ENCODE data around the gene SP2. TPM values are rescaled to one million over a fixed set of nuclear protein-coding genes. Genes with fewer than 3 reads are reported as not detected.

Gene SP2
- 15.9 TPM for polyA plus RNA-seq (2013, experiment 1 of 2; ENCODE audit: insufficient read length)
- polyA plus RNA-seq (2013, experiment 2 of 2; ENCODE audit: insufficient read length): 15.3 TPM

DNA sequence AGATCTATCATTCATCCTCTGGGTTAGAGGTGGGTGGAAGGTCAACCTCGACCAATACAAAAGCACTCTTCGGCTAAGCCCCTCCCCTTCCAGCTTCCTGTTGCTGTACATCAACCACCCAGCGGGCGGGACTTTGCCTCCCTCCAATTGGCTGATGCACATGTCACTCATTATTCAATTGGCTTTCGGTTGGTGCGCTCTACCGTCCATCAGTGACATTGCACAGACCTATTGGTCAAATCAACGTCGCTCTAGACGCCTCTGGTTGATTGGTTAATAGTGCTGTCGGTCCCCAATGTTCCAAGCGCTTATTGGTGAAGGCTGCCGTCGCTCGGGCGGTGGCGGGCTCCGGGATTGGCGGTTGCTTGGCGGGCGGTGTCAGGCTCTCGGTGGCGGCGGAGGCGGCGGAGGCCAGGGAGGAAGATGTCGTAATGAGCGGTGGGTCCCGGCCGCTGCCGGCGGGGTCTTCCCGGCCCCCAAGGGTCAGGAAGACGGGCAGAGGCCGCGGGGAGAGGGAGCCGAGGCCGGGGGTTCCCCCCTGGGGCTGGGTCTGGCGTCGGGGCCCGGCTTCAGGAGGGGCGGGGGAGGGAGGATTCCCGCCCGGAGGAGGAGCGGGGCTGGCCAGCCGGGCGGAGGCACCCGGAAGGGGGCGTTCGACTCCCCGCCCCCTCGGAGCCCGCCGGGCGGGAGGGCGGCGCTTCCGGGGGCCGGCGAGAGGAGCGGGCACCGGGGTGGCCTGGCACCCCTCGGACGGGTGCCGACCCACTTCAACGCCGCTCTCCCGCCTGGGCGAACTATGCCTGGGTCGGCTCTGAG is at the start of gene SP2:
Gene SP2 (plus strand): TSS at position 381 of the 816 bp plus-strand sequence. CDS start 51 bp downstream, at position 432.
- DNase-seq: peak; percentile 100

DNA sequence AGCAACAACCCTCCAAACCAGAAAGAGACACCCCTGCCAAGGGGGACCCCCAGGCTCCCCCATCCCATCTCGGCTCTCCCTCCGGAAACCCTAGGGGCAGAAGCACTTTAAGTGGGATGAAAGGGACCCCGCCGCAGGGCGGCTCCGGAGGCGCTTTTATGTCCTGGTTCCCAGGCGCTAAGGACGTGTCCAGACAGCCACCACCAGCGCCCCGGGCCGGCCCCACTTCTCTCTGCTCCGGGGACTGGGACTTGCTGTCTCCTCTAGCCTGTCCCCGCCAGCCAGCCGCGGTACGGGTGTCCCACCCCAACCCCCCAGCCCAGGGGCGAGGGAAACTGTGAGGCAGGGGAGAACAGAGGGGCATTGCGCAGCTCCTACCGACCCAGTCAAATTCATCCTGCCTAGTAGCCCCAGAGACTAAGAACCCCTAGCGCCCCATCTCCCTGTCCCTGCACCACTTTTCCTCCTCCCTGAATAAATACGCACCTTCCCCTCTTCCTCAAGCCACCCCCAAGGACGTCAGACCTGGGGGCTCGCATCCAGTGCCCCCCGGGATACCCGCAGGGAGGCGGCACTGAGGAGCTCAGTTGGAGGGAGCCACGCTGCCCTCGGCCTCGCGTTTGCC is 49.2 kb upstream of the SP2 start:
- DNase-seq: no peak

DNA sequence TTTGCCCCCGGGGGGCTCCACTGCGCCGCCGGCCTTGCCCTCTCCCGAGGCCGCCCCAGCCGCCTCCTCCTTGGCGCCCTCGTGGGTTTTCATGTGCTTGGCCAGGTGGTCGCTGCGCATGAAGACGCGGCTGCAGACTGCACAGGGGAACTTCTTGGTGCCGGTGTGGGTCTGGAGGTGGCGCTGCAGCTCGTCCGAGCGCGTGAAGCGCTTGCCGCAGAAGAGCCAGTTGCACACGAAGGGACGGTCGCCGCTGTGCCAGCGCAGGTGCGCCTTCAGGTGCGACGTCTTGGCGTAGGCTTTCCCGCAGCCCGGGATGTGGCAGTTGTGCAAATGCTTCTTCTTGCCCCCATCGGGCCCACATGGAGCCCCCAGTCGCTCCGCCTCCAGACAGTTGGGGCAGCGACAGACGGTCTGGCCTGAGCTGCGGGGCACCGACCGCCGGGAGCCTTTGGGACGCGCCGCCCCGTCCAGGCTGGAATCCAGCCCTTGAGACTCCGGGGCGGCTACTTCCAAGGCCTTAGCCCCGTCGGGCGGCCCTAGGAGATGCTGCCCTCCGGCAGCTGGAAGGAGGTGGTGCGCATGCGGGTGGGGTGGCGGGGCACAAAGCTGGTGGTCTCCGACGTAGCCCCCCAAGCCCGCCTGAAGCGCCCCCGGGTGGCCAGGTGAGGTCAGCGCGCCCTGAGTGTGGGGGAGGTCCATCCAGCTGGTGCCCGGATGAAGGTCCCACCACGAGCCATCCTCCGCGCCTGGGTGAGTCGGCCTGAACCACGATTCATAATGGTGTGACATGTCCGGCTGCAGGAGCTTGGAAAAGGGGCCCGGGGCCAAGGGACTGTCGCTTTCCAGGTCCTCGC is 48.5 kb upstream of the SP2 start:
- DNase-seq: no peak

DNA sequence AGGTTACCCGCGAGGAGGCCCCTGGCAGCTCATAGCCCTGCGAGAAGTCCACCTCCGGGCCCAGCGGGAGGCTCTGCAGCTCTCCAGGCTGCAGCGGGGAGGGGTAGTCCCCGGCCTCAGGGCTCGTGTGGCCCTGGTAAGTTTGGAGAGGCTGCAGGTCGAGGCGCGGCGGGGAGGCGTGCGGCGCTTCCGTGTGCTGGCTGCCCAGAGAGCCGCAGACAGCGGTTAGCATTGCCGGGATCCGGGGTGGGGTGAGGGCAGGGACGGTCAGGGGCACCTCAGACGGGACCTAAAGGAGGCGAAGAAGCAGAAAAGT is 47.9 kb upstream of the SP2 start:
- no peak for DNase-seq

DNA sequence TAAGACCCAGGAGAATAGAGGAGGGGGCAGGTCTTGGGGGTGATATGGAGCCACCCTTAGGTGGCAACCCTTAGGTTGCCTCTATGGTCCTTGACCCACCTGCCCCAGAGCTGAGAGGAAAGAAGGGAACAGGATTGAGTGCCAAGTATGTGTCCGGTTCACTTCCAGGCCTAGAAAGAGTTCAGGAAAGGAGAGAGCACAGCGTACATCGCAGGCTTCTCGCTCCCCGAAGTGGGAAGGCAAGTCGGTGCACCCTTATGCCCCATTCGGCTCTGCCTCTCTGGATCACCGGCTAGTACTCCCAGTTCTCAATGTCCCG is 45.7 kb upstream of the SP2 start:
- no peak for DNase-seq

DNA sequence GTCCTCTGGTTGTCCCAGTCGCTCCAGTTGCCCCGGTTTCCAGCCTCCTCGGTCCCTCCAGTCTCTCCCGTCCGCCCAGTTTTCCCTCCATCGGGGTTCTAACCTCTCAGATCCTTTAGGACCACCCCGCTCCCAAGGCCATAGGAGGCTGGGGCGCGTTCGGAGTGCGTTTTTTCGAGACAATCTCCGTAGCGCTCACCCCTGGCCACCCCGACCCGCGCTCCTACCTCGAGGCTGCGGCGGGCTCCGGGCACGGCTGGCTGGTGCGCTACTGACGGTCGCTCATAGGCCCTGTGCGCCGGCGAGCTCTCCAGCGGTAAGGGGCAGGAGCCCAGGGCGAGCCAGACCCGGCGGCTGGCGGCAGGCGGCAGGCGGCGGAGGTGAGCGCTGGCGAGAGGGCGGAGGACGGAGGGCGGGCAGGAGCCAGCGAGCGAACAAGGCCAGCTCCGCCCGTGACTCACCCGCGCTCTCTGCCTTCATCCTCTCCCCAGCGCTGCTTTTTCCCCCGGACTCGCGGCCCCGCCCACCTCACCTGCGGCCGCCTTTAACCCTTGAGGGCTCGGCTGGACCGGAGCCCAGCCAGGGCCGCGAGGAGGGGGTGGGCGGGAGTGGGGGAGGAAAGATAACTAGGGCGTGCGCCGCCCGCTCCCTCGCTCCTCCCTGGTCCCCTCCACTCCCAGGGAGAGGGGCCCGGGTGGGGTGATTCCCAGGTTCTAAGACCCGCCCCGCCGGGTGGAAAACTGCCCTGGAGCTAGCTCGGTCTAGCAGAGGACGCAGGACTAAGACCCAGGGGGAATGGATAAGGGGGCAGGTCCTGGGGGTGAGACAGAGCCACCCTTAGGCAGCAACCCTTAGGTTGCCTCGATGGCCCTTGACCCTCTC is 45.1 kb upstream of the SP2 start, which contains the start of gene SP6:
Gene SP6 (minus strand): TSS at position 472 of the 882 bp plus-strand sequence. CDS start 2,734 bp downstream, outside the sequence.
- peak; percentile 34 for DNase-seq

DNA sequence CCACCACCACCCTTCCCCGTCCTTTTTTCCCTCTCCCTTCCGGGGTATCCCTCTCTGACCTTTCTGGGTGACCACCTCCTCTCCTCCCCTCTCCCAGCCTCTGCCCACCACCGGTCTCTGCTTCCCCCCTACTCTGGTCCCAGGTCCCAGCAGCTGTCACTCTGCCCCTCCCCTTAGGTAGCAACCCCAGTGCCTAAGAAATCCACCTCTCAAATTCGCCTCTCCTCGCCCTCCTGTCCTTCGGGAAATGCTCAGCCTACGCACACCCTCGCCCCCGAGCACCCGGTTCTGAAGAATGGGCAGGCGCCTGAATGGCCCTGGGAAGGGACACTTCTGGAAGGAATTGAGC is 44.3 kb upstream of the SP2 start:
- DNase-seq: no peak

DNA sequence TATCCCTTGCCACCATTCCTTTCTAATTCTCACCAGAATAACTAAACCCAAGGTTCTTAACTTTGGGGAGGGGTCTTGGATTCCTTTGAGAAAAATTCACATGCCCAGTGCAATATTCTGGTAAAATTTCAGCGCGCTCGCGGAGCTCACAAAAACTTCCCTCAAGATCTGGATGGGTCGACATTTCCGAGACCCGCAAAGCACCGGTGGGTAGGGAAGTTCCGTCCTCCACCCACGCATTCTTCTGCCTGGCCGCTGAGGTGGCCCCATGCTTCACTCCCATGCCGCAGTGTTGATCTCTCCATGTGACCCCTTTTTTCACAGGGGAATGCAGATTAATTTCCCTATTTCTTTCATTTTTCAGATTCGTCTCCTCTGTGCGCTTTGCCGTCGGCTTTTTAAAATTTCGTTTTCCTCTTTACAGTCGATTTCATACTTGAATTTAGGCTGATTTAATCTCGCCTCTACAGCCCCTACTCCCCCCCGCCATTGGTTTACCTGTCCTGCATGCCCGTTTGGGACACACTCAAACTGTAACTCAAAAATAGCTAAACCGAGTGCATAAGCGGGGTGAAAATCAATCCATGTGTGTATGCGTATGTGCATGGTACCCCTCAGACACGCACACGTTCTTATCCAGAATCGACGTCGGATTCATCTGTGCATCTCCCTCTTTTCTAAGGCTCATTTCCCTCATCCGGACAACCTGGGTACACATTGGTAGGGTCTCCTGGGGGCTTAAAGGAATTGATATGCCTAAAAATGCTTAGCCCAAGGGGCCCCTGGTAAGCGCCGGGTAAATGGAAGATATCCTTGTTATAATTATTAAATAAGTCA is 43.7 kb upstream of the SP2 start:
- no peak for DNase-seq

DNA sequence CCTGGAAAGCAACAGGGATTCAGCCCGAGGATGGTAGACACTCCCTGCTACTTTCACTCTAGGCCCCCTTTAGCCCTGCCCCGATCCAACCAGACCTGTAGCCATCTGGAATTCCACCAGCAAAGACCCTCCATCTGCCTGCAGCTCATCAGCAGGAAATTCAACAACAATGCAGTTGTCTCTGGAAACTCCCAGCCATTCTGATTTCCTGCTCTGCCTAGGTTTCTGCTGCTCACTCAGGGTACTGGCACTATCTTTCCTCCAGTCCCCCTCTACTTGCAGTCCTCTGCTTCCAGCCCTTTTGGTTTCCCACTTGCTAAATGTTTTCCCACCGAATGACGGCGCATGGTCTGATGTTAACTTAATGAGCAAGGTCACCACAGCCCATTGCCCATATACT is 42.4 kb upstream of the SP2 start:
- DNase-seq: no peak

DNA sequence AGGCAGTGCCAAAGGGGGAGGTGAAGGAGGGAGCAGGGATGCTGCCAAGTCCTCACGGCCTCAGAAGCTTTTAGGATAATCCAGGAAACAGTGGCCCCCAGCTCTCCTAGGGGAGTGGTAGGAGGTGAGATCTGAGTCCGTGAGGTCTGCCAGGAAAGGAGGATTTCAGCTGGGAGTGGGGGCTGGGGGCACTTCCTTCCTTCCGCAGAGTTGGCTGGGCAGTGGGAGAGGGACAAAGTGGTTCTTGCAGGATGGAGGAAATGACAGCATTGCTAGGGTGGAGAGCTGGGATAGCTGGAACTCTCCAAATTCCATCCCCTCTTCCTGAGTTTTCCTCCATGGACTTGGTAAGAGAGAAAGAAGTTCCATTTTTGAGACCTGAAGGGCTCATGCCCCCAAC is 40.3 kb upstream of the SP2 start:
- DNase-seq: no peak

DNA sequence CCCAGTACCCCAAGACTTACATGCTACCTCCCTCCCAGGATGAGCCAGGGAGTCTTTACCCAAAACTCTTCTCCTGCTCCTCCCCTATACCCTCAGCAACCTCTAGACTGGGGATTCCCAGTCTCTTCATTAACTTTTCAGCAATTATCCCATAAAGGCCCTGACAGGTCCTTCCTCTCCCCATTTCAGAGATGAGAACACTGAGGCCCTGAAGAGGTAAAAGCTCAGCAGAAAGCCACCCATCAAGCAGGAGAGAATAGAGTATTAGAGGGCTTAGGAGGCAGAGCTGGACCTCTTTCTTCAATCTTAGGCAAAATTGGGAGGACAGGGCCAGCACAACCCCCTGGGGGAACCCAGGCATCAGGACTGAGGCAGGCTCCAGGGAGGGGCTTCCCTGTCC is 39.2 kb upstream of the SP2 start:
- DNase-seq: no peak

DNA sequence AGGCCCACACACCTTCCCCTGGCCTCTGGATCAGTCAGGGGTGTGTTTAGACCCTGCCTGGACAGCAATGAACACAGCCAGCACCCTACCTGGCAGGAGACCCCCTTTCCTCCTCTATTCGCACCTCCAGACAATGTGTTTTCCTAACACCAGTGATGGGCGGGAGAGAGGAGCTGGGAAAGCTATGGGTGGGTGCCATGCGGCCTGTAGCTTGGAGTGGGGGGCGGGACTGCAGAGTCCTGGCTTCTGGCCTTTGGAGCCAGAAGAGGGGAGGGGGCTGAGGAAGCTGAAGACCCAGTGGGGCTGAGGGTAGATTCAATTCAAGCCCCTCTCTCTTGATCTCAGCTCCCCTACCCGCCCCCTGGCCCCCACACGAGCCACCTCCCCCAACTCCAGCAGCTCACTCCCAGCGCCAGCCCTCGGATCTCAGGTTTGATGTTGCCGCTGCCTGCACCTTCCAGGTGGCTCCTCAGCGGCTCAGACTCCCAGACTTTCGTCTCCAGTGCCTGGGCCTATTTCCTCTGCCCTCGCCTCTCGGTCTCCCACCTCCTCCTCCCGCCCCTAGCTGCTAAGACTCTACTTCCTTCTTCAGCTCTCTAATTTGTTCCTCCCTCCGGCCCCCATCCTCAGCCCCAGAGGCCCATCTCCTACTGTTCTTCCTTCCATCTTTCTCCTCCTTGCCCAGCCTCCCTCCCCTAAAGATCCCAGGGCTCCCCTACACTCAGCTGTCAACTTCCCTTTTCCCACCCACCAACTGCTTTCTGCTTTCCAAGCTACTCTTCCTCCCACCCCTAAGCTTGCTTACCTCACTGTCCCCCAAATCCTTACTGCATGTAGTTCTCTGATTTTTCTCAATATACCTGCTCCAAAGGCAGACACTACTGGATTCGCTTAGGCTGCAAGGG is 38.2 kb upstream of the SP2 start:
- no peak for DNase-seq

DNA sequence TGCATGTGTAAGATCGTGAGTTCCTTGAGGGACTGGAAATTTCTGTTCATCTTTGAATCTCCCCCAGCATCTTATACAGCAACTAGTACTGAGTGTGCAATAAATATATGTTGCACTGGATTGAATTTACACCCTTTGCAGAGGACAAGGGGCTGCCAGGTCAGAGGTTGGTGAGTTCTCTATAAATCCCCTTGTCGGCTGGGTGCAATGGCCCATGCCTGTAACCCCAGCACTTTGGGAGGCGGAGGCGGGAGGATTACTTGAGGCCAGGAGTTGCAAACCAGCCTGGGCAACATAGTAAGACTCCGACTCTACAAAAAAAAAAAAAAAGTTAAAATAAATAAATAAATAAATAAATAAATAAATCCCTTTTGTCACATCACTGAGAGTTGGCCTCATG is 35.6 kb upstream of the SP2 start:
- no peak for DNase-seq

DNA sequence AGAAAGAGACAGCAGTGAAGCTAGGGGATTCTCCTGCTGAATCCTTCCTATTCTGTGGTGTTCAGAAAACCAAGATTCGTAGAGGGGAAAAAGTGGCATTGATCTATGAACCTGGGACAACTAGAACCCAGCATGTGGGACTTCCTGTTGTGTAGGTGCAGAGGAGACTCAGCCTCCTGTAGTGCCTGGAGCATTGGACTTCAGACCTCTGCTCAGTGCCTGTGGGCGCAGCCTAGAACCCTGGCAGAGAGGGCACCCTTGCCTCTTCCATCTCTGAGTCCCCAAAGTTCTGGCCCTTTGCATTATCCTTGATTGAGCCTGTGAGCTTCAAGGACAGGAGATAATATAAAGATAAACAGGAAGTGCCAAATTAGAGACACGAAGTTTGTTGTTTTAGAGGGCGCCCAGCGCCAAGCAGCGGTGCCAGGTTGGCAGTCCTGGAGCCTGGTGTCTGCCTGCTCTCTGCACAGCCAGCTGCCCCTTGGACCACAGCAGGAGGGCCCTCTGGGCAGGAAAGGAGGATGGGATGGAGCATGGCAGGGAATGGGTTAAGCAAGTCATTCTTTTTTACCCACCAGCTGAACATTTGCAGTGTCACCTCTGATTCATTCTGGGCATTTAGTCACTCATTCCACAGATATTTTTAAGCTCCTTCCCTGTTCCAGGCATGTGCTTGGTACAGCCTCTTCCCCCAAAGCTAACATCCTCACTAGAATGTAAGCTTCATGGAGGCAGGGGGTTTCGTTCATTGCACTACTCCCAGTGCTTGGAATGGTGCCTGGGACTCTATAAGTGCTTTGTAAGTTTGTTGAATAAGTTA is 33.2 kb upstream of the SP2 start:
- peak; percentile 89 for DNase-seq

DNA sequence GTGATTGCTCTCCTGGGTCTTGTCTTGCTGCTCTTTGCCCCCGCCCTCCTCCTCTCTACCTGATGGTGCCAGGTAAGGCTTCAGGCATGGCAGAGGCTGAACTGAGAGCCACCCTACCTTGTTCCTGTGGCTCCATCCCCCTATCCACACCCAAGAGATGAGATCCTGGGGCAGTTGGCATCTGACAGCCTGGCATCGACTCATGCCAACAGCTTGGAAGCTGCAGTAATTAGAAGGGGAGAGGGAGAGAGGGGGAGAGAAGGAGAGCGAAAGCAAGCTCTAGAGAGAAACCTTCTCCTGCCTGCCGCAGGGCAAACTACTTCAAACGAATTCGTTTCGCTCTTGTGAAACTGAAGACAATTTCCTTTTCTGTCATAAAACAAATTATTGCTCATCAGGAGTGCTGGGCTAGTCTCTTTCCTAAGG is 31.2 kb upstream of the SP2 start:
- DNase-seq: no peak

DNA sequence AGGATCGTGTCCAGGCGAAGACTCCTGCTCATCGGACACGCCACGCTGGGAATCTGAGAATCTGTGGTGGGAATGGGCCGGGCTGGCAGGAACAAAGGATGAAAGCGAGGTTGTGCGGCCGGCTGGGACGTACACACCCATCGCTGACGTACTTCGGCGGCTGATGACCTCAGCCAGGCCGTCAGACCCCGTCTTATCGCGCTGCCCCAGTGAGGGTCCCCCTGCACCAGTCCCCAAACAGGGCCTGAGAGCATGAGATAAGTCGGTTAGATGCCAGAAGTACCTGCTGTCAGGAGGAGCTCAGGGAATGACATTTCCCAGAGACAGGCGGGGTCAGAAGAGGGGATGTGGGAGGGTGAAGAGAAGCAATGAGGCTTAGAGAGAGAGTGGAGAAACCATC is 29.1 kb upstream of the SP2 start:
- no peak for DNase-seq

DNA sequence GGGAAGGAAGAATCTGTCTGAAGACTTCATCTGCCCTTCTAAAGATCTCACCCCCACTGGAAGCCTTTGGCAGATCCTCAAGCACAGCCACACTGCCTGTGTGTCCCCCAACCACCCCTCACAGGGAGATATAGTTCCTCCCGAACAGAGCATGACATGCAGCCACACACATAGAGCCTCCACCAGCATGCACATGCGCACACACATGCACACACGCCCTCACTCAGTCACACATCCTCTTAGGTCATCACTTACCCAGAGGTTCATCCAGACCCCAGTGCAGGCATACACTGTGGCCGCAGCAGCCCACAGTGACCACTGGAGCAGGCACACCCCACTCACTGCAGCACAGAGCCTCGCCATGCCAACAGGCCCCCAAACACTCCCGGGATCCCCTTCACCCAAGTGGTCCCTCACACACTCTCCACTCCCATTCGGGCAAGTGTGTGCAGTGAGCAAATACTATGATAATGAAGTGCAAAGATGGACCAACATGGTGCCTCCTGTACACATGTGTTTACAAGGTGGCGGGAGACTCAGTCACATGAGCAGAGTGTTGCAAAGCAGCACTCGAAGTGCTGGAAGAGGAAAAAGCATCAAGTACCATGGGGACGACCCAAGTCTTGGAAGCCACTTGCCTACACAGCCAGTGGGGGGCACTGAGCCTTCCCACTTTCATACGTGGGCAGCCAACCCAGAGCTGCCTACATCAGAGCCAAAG is 28.1 kb upstream of the SP2 start:
- no peak for DNase-seq

DNA sequence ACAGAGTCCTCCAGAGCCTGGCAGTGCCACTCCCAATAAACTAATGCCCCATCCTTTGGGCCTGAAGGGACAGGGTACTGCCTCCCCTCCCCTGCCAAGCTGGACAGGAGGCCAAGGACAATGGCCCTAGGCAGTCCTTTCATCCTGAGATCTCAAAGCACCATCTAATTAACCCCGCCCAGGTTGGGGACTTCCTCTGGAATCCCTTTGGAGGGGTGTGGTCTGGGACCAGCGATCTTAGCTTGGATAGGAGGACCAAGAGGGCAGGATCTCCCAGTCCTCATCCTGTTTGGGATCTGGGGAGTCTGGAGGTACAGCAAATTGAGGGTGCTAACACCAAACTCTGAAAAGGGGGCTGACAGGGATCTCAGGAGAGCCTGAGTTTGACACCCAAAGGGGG is 26.9 kb upstream of the SP2 start:
- DNase-seq: no peak

DNA sequence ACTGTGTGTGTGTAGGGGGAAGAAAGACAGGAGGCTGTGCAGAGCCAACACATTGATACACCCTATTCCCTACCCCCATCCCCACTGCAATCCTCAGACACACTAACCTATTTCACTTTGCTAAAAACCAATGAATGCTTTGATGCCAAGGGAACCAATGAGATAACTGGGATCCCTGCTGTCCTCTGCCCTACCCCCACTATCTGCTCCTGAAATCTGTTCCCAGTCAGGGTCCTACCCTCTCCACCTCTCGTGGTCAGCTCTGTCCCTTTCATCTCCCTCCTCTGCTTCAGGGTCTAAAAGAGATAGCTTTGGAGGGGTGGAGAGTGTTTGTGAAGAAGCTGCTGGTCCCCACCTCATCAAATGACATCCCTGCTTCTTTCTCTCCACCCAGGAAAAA is 26.0 kb upstream of the SP2 start:
- DNase-seq: no peak
